T-helper 2 cell (primary cell): ENCODE results near the gene MYO1F.
"Not testable (repeated sequence)": the region's sequence is repeated elsewhere in the genome, so short reads cannot be mapped to it uniquely, and the experiment has no call there.

Experiments
- DNase-seq, 5 experiments: peaks; one replicate each; pipeline versions ENCODE4 v3.0.0 to v3.0.0-alpha.2; 2012 to 2022

The MYO1F gene

DNA sequence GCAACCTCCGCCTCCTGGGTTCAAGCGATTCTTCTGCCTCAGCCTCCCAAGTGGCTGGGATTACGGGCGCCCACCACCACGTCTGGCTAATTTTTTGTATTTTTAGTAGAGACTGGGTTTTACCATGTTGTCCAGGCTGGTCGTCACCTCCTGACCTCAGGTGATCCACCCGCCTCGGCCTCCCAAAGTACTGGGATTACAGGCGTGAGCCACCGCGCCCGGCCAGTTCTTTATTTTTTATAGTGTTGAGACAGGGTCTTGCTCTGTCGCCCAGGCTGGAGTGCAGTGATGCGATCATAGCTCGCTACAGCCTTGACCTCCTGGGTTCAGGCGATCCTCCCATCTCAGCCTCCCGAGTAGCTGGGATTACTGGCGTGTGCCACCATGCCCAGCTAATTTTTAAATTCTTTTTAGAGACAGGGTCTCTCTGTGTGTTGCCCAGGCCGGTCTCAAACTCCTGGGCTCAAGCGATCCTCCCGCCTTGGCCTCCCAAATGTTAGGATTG lies 62.7 kb downstream of the MYO1F start:
- DNase-seq, result not testable (repeated sequence)

DNA sequence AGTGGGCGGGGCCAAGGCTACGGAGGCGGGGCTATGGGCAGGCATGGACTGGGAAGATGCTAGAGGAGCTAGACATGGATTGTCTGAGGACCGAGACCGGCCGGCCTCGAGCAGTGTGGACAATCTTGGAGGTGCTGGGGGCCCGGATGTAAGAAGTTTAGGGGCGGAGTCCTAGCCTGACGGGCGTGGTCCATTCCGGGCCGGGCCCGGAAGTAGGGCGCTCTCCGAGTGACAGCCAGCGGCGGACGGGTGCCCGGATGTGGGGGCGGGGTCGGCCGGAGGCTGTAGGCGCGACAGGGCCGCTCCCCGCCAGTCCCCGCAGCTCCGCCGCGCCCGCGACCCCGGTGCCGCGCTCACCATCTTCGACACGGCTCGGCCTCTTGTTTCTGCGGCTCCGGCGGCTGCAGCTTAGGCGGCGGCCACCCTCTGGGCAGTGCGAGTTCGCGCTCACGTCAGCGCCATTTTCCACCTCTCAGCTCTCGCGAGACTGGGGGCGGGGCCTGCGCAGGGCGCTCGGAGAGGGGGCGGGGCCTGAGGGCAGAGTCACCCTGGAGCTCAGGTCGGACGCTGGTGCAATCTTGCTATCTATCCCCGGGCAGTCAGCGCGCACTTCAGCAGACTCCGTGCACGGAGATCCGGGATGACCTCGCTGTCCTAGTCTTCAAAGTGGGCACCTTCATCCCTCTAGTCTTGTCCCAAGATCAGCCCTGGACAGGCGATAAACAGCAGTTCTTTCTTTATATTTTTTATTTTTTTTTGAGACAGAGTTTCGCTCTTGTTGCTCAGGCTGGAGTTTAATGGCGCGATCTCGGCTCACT lies 63.3 kb downstream of the MYO1F start, which contains the start of gene ZNF414:
Gene ZNF414 (minus strand): TSS at position 481 of the 818 bp plus-strand sequence. CDS start 121 bp downstream, at position 360.
- peak; percentile 93 to 96 (median 95) for DNase-seq

- no peak for DNase-seq
These were observed 64.1 kb downstream of the MYO1F start for GRCh38 chr19:8513036-8513686.

DNA sequence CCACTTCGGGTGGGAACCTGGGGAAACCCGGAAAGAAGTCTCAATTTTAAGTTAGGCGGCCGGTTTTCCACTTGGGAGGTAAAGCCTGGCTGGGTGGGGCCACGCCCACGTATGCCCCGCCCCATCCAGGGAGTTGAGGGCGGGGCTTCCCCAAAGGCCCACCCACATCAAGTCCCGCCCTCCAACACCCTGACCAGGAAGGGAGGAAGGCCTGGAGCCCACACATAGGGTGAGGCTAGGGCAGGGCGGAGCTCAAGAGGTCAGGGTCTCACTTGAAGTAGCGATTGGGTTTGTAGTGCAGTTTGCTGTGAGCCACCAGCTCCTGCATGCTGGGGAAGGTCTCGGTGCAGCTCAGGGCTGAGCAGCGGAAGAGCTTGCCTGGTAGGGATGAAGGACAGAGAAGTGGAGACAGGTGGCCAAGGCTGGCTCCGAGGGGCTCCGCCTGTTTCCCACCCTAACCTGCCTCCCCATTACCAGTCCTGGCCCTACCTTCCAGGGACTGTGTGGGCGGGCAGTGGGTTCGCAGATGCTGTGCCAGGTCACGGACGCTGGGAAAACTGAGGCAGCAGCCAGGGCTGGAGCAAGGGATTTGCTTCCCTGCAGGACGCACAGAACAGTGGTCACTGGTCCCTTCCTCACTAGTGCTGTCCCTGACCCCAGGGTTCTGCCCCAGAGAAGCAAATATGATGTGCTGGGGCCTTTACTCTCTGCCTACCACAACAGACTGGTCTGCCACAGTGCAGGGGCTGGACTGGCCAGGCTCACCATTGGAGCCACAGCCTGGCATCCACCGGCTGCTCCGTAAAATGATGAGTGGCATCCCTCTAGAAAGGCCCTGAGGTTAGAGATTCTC lies 64.9 kb downstream of the MYO1F start:
- peak in 1 of 5 experiments; percentile 30 for DNase-seq

- no peak for DNase-seq
These were observed 65.6 kb downstream of the MYO1F start for GRCh38 chr19:8511573-8512101.

- DNase-seq, result no peak
These were observed 66.6 kb downstream of the MYO1F start for GRCh38 chr19:8510589-8511115.

DNA sequence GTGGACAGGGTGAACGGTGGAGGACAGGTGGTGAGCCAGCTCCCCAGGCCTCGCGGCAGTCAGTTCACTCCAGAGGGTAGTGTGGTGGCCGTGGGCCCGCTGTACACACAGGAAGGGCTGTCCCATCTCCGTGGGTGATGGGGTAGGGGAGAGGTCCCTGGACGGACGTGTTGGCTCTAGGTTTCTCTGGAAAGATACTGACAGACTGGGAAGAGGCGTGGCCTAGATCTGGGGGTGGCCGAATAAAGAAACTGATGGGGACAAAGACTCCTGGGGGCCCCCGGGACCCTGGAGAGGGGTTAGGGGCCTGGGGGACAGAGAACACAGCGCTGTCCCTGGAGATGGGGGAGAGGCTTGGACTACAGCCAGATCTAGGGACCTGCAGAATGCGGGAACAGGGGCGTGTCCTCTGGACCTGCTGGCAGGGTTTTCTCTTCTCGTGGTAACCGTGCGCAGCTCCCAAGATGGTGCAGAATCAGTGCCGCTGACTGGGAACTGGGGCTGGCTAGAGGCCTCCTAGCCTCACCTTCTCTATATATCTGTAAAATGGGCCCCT lies 70.8 kb downstream of the MYO1F start:
- no peak for DNase-seq

DNA sequence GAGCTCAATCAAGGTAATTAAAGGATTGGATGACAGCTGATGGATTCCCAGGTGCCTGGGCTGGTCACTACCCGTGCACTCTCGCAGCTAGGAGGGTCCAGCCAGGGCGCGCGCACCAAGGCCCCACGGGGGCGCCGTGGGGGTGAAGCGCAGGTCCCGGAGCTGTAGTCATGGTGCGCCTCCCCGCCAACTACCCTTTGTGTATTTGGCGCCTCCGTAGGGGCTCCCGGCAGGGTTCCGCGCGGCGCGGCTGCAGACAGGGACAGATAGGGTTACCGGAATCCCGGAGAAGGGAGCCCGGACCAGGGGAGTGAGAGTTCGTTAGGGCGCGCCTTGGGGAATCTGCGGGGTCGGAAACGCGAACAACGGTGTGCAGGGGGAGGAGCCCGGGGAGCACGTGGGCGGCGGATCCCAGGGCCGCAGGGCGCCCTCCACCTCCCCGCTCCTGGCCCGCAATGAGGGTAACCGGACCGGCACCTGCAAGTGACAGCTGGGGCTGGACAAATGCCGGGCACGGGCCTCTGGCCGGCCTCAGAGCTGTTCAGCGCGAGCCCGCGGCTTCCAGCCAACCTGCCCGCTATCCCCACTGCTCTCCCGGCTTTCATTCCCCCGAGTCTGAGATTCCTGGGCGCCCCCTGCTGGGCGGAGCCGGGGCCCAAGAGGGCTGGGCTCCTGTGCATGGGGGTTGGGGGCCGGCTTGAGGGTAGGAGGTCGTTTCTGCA lies 71.4 kb downstream of the MYO1F start:
- peak; percentile 45 to 64 (median 55) for DNase-seq

DNA sequence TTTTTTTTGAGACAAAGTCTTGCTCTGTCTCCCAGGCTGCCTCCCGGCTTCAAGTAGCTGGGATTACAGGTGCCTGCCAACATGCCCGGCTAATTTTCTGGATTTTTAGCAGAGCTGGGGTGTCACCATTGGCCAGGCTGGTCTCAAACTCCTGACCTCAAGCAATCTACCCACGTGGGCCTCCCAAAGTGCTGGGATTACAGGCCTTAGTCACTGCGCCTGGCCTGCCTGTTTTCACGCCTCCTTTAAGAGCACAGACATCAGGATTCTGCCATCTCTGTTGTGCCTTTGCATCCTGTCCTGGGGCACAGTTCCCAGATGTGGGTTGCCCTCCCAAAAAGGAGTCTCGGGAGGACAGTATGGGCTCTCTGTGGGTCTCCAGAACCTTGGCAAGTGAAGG lies 72.3 kb downstream of the MYO1F start:
- DNase-seq, result no peak

DNA sequence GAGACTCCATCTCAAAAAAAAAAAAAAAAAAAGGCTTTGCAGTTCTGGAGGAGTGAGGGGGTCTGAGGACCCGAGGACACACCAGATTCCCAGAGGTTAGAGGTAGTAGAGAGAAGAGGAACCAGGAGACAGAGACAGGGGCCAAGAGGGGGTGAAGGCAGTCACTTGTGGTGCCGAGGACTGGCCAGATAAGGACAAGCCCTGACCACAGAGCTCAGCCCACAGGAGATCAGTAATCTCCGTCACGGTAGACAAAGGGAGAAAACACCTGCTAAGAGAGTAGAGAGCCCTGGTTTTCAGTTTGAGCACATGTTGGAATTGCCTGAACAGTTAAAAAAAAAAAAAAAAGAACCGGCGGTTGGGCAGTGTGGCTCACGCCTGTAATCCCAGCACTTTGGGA lies 73.1 kb downstream of the MYO1F start:
- DNase-seq, result no peak

DNA sequence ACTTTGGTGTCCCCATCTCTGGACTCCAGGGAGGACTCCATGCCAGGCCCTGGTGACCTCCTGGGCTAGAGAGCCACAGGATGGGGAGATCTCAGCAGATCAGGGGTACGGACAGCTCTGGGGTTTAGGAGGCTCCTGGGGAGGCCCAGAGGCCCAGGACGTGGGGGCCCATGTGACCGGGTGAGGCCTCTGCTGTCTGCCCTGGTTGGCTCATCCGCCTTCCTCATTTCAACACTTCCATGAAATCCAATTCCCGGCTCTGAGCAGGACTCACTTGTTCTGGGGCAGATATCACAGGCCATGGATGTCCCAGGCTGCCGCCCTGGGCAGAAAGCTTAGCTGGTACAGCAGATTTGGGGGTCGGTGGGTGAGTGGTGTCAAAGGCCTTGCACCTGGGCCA lies 73.7 kb downstream of the MYO1F start:
- DNase-seq, result no peak

GRCh38 chr19:8501981-8502380 lies 75.3 kb downstream of the MYO1F start:
- DNase-seq, result no peak

GRCh38 chr19:8501516-8501915 lies 75.7 kb downstream of the MYO1F start:
- DNase-seq, result no peak

DNA sequence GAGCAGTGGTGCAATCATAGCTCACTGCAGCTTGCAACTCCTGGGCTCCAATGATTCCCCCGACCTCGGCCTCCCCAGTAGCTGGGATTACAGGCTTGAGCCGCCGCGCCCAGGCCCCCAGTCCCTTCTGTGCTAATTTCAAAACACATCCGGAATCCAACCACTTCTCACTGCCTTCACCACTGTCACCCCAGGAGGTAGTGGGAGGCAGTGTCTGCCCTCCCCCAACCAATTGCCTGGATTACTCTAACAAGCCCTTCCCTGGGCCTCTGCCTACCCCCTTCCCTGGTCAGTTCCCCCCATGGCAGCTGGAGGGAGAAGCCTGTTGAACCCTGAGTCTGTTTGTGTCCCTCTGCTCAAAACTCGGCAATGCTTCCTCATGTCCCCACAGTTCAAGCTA lies 77.1 kb downstream of the MYO1F start:
- DNase-seq, result no peak

- no peak for DNase-seq
These were observed 78.0 kb downstream of the MYO1F start for GRCh38 chr19:8499048-8499833.

DNA sequence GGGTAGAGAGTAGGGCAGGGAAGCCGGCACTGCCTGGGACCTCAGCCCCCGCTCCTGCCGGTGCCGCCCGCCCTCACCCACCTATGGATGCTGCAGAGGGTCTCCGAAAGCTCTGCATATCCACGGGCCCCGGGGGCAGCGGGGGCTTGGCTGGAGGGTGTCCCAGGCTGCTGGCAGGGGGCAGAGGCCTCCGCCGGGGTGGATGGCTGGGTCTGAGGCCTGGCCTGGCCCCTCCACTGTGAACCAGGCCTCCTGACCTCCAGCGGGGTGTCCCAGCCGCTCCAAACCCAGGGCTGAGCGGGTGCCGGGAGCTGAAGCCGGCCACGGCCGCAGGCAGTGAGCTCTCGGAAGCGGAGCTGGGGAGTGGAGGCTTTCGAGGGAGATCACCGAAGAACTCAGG lies 78.9 kb downstream of the MYO1F start:
- no peak for DNase-seq

- DNase-seq, result peak in 1 of 5 experiments; percentile 26
These were observed 83.1 kb downstream of the MYO1F start for GRCh38 chr19:8494158-8494557.

GRCh38 chr19:8491574-8491973 lies 85.7 kb downstream of the MYO1F start:
- no peak for DNase-seq

GRCh38 chr19:8490873-8491272 lies 86.4 kb downstream of the MYO1F start:
- no peak for DNase-seq

GRCh38 chr19:8490395-8490760 lies 86.9 kb downstream of the MYO1F start:
- no peak for DNase-seq
